DOHH2 (cell line): Measurements from ENCODE around the gene ADGRL4.

Experiments used
- H3F3A ChIP-seq: fragments of 200-600 bp; sonication (generic), shearing (Covaris generic); 2 replicates; pipeline ENCODE4 v1.6.0; 2016; ENCODE audit warnings: antibody characterized with exemption, mild to moderate bottlenecking; ENCODE audit not compliant: control insufficient read depth, insufficient read depth
- H3K27ac ChIP-seq: fragments of 200-600 bp; sonication (generic); 2 replicates; pipeline ENCODE4 v1.5.1; 2014; ENCODE audit warnings: low read depth, mild to moderate bottlenecking, low read length, moderate library complexity
- H3K27me3 ChIP-seq: fragments of 200-600 bp; sonication (generic); 2 replicates; pipeline ENCODE4 v1.6.1; 2014; ENCODE audit warnings: mild to moderate bottlenecking, low read length, mixed read lengths; ENCODE audit not compliant: control insufficient read depth
- H3K36me3 ChIP-seq: fragments of 200-600 bp; sonication (generic); 2 replicates; pipeline ENCODE4 v1.6.1; 2014; ENCODE audit warnings: mild to moderate bottlenecking, low read length, moderate library complexity, mixed read lengths; ENCODE audit not compliant: control insufficient read depth
- H3K4me1 ChIP-seq: fragments of 200-600 bp; sonication (generic); 2 replicates; pipeline ENCODE4 v1.6.1; 2014; ENCODE audit warnings: mild to moderate bottlenecking, low read length, mixed read lengths; ENCODE audit not compliant: control insufficient read depth
- H3K4me2 ChIP-seq: fragments of 200-600 bp; sonication (generic); 2 replicates; pipeline ENCODE4 v1.6.0; 2014; ENCODE audit warnings: mild to moderate bottlenecking, low read length, moderate library complexity
- H3K4me3 ChIP-seq: fragments of 200-600 bp; sonication (generic); 2 replicates; pipeline ENCODE4 v1.5.1; 2014; ENCODE audit warnings: mild to moderate bottlenecking, low read length, mixed read lengths
- H3K79me2 ChIP-seq: fragments of 200-600 bp; sonication (generic); 2 replicates; pipeline ENCODE4 v1.6.1; 2014; ENCODE audit warnings: mild to moderate bottlenecking, low read length, mixed read lengths; ENCODE audit not compliant: control insufficient read depth
- H3K9me2 ChIP-seq: fragments of 200-600 bp; sonication (generic); replicated peaks from 2 replicates; pipeline ENCODE4 v1.6.1; 2014; ENCODE audit warnings: mild to moderate bottlenecking, low read length, mixed read lengths; ENCODE audit not compliant: control insufficient read depth
- H3K9me3 ChIP-seq: fragments of 200-600 bp; sonication (generic); 2 replicates; pipeline ENCODE4 v1.6.1; 2014; ENCODE audit warnings: antibody characterized with exemption, low read length, mixed read lengths; ENCODE audit not compliant: control insufficient read depth, insufficient read depth
- H4K20me1 ChIP-seq: fragments of 200-600 bp; sonication (generic); 2 replicates; pipeline ENCODE4 v1.6.0; 2014; ENCODE audit warnings: low read depth, mild to moderate bottlenecking, antibody characterized with exemption, low read length, moderate library complexity; ENCODE audit not compliant: control insufficient read depth, insufficient read depth
- CTCF ChIP-seq: fragments of 200-600 bp; sonication (generic); IDR thresholded peaks from one replicate; pipeline ENCODE4 v1.5.1; 2014; ENCODE audit warnings: antibody characterized with exemption, mild to moderate bottlenecking, low read depth, low read length; ENCODE audit not compliant: poor library complexity, severe bottlenecking
- EZH2phosphoT487 ChIP-seq: fragments of 200-600 bp; sonication (generic); IDR thresholded peaks from 2 replicates; pipeline ENCODE4 v1.6.1; 2017; ENCODE audit warnings: borderline replicate concordance, mild to moderate bottlenecking, antibody characterized with exemption, low read length, moderate library complexity, mixed read lengths

ADGRL4 gene

GRCh38 chr1:78919150-78919549 lies 87.4 kb downstream of the ADGRL4 start:
- Histone ChIP-seq H3K9me2 (no peaks in the 10 kb centered on the region), H3K27ac (no peak overlapping the region), H3K4me1 (no peaks in the 10 kb centered on the region), H4K20me1 (no peaks in the 10 kb centered on the region), H3K4me2 (no peak overlapping the region), H3K79me2 (no peaks in the 10 kb centered on the region), H3K36me3 (no peaks in the 10 kb centered on the region), H3K4me3 (no peak overlapping the region), H3K9me3 (no peaks in the 10 kb centered on the region), H3K27me3 (no peaks in the 10 kb centered on the region), H3F3A (no peaks in the 10 kb centered on the region)
- TF ChIP-seq CTCF (no peak), EZH2phosphoT487 (no peak)

- Histone ChIP-seq H3K4me1 (no peaks in the 10 kb centered on the region), H3F3A (no peaks in the 10 kb centered on the region), H3K79me2 (no peaks in the 10 kb centered on the region), H4K20me1 (no peaks in the 10 kb centered on the region), H3K9me2 (no peaks in the 10 kb centered on the region), H3K9me3 (no peaks in the 10 kb centered on the region), H3K27ac (no peak overlapping the region), H3K4me3 (no peak overlapping the region), H3K27me3 (no peaks in the 10 kb centered on the region), H3K36me3 (no peaks in the 10 kb centered on the region), H3K4me2 (no peak overlapping the region)
- no peak for TF ChIP-seq CTCF
- TF ChIP-seq EZH2phosphoT487: no peak
These were observed 88.4 kb downstream of the ADGRL4 start for GRCh38 chr1:78918157-78918556.

GRCh38 chr1:78916986-78917385 lies 89.5 kb downstream of the ADGRL4 start:
- Histone ChIP-seq H3K27me3 (no peaks in the 10 kb centered on the region), H3K79me2 (no peaks in the 10 kb centered on the region), H3K4me2 (no peak overlapping the region), H4K20me1 (no peaks in the 10 kb centered on the region), H3K36me3 (no peaks in the 10 kb centered on the region), H3K4me1 (no peaks in the 10 kb centered on the region), H3K9me2 (no peaks in the 10 kb centered on the region), H3F3A (no peaks in the 10 kb centered on the region), H3K9me3 (no peaks in the 10 kb centered on the region), H3K4me3 (no peak overlapping the region), H3K27ac (no peak overlapping the region)
- TF ChIP-seq CTCF (no peak), EZH2phosphoT487 (no peak)

GRCh38 chr1:78913950-78914349 lies 92.6 kb downstream of the ADGRL4 start:
- no peaks in the 10 kb centered on the region for H3K79me2 ChIP-seq
- H3K27ac ChIP-seq: no peak overlapping the region
- no peaks in the 10 kb centered on the region for H4K20me1 ChIP-seq
- no peaks in the 10 kb centered on the region; the same call in 1 of the 2 replicates for H3K9me3 ChIP-seq
- H3K4me3 ChIP-seq: no peak overlapping the region
- H3F3A ChIP-seq: no peaks in the 10 kb centered on the region
- H3K9me2 ChIP-seq: no peaks in the 10 kb centered on the region
- H3K4me2 ChIP-seq: no peak overlapping the region
- no peaks in the 10 kb centered on the region for H3K4me1 ChIP-seq
- H3K36me3 ChIP-seq: no peaks in the 10 kb centered on the region
- no peaks in the 10 kb centered on the region for H3K27me3 ChIP-seq
- TF ChIP-seq EZH2phosphoT487 (no peak), CTCF (no peak)
